ENCODE measurements around the gene NTSR1.

Gene NTSR1

GRCh38 chr20:62738025-62738881 is 29.6 kb downstream of the NTSR1 start:
- no peak for DNase-seq (ENCODE audit: low read depth in 1 of 2, low spot score in 1 of 2)

DNA sequence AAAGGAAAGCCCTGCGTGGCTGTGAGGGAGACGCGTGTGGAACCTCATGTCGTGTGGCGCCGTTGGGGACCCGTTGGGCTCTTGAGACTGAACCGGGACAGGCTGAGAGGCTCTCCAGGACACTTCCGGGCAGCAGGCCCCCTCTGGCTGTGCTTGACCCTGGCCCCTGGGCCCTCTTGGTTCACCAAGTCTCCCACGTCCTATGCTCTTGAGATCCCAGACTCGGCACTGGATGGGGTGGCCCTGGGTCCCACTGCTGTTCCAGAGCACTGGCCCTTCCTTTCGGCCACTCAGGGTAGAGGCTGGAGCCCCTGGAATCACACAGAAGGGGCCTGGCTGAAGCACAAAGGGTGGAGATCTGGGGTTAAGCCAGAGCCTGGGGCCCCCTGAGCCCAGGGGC is 30.4 kb downstream of the NTSR1 start:
- no peak for DNase-seq (ENCODE audit: low read depth in 1 of 2, low spot score in 1 of 2)

- DNase-seq (ENCODE audit: low read depth in 1 of 2, low spot score in 1 of 2), result peak; percentile 19 to 40
Observed at GRCh38 chr20:62739581-62740285, 31.1 kb downstream of the NTSR1 start.

- peak; percentile 56 to 75 for DNase-seq (ENCODE audit: low read depth in 1 of 2, low spot score in 1 of 2)
Observed at GRCh38 chr20:62740286-62741141, 31.9 kb downstream of the NTSR1 start.

DNA sequence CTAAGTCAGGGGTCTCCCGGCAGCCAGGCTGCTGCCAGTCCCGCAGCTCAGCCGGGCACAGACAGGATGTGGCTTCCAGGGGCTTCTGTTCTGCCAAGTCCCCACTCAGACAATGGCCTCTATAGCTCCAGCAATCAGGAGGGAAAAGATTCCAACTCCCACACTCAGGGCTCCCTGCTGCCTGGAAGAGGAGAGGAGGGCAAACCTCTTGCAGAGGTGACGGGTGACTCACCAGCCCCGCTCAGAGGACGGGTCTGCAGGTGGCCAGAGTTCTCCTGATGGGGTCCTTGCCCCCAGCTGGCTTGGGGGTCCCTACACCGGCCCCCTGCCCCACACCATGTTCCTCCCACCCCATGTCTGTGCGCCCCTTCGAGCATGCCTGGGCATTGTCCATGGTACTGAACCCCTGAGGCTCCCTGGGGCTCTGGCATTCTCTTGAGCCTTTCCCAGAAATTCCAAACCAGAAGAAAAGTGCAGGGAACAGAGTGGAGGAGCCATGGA is 32.6 kb downstream of the NTSR1 start:
- peak in 1 of 2 donors; percentile 3 for DNase-seq (ENCODE audit: low read depth in 1 of 2, low spot score in 1 of 2)

DNA sequence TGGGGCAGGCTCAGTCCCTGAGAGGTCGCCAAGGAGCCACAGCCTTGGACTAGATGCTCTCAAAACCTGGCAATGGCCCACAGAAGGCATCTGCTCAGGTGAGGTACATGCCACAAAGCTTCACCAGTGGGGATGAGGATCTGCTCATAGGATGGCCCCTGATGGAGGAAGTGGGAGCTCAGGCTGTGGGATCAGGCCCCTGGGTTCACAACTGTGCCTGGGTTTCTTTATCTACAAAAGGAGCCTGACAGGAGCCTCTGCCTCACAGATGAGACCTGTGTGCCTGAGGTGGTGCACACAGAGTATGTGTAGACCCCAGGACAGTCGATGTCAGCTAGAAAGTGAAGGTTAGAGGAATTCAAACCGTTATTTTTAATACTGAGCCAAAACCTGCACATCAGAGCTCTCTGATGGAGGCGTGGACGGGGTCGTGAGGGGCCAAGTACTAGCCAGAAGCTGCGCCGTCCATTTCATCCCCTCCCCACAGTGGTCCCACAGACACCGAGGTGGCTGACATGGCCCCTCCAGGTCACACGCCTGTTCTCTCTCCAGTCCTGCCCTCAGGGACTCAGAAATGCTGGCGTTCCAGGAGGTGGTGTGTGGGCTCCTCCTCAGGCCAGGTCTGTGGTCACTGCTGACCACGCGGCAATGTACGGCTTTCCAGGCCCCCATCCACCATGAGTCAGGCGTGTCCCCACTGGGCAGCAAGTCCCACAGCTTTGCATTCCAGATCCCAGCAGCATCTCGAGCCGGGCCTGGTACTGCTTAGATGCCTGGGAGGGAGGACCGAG is 33.3 kb downstream of the NTSR1 start:
- no peak for DNase-seq (ENCODE audit: low read depth in 1 of 2, low spot score in 1 of 2)

DNA sequence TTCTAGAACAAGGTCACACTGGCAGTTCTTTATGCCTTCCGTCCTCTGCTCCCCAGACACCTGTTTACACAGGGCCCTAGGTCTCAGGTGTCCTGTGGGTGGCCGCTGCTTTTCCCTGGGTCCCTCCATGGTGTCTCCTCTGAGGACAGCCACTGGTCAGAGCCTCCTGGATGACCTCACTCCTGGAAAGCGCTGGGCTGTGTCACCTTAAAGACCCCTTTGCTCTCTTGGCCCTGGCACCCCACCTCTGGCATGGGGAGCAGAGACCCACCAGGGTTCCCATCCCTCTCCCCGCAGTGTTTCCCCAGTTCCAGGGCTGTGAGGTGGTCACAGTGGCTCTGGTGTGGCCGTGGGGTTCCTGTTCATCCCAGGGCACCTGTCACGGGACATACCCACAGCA is 33.9 kb downstream of the NTSR1 start:
- DNase-seq (ENCODE audit: low read depth in 1 of 2, low spot score in 1 of 2), result no peak

DNA sequence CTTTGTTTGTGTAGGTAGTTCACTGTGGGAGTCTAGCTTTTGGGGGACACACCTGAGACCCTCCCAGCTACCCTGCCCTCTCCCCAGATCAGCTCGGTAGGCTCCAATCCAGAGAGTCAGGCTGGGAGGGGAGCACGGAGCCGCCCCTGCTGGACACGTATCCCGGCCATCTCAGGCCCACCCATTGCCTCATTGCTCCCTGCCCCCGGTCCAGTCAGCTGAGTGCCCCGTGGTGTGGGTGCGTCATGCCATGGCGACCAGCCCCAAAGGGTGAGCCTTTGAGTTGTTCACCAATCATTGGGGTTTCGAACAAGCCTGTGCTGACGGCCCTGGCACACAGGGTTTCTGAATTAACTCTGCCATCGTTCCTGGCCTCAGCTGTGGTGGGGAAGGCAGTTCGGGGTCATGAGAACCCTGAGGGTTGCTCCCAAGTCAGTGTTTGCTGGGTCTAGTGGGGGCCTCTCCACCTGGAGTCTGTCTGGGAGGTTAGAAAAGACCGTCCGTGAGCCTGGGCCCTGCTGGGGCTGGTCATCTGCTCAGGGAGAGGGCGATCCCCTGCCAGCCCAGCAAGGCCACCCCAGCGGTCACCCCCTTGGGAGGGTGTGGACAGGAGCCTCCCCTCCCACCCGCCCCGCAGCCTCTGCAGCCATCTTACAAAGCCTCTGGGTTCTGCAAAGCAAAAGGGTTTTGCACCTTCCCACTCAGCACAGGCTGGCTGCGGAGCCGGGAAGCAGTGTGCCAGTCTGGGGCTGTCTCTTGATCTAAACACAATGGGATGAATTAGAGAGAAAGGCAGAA is 34.5 kb downstream of the NTSR1 start:
- no peak for DNase-seq (ENCODE audit: low read depth in 1 of 2, low spot score in 1 of 2)

GRCh38 chr20:62743777-62744317 is 35.2 kb downstream of the NTSR1 start:
- no peak for DNase-seq (ENCODE audit: low read depth in 1 of 2, low spot score in 1 of 2)

DNA sequence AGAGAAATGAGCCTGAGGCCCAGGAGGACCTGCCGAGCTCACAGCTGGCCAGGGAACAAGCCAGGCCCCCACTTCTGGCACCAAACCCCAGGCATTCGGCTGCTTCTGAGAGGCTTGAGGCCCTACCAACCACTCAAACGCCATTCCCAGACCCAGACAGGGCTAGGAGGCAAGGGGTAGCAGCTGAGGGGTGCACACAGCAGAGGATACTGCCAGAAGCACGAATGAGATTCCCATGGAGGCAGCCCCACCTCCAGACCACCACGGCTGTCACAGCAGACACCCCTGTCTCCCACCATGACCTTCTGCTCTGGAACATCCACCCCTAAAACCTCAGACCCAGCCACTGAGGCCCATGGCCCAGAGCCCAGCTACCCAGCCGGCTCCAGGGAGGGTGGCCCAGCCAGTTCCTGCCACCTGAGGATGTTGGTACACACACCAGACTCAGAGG is 36.1 kb downstream of the NTSR1 start:
- DNase-seq (ENCODE audit: low read depth in 1 of 2, low spot score in 1 of 2), result no peak

GRCh38 chr20:62745279-62745951 is 36.8 kb downstream of the NTSR1 start:
- no peak for DNase-seq (ENCODE audit: low read depth in 1 of 2, low spot score in 1 of 2)

GRCh38 chr20:62745952-62746288 is 37.3 kb downstream of the NTSR1 start:
- no peak for DNase-seq (ENCODE audit: low read depth in 1 of 2, low spot score in 1 of 2)

DNA sequence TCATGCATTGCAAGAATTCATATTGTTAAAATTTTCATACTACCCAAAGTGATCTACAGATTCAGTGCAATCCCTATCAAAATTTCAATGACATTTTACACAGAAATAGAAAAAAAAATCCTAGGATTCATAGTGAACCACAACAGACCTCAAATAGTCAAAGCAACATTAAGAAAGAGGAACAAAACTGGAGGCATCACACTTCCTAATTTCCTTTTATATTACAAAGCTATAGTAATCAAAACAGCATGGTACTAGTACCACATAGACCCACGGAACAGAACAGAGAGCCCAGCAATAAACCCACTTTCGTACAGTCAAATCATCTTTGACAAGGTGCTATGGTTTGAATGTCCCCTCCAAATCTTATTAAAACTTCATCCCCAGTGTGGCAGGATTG is 39.7 kb downstream of the NTSR1 start:
- no peak for DNase-seq (ENCODE audit: low read depth in 1 of 2, low spot score in 1 of 2)

GRCh38 chr20:62749851-62750445 is 41.3 kb downstream of the NTSR1 start:
- DNase-seq (ENCODE audit: low read depth in 1 of 2, low spot score in 1 of 2), result no peak

DNA sequence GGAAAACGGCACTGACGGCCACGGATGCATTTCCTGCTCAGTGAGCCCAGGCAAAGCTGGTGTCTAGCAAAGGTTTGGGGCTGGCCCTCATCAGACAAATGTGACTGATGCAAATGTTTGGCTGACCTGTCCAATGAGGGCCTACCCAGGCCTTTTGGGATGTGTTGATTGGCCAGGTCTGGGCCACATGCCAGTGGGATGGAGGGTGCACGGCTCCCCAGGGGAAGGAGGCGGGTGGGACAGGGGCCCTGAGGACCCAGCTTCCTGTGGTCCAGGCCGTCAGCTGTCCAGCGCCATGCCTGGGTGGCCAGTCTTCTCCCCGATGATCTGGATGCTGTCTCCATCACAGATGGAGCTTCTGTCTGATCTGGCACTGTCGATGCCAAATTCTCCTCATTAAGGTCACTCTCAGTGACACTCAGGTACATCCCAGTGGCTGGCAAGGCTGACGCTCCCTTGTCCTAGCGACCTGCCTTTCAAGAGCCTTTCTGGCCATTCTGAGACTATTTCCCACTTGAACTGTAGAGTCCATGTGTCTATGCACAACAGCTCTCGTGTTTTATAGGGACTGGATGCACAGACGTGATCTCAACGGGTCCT is 43.0 kb downstream of the NTSR1 start:
- DNase-seq (ENCODE audit: low read depth in 1 of 2, low spot score in 1 of 2), result no peak

DNA sequence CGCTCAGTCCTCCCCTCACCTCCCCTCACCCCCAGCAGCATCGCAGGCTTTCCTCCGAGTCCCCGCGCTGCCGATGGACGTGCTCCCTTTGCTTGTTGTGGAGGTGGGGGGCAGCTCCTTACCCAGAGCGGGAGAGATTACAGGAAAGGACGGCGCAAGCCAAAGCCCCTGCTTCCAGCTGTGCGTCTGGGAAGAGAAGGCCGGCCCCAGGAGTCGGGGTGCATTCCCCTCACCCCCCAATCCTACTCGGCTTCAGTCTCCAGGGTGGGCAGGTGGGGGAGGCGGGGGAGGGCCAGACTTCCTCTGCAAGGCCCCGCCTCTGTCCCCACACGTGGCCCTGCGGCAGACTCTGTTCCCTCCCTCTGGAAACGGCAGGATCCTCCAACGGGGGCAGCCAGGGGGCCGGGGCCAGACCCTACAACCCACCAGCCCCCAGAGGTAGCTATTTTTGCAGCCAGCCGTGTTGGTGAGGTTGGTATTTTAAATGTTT is 43.6 kb downstream of the NTSR1 start:
- no peak for DNase-seq (ENCODE audit: low read depth in 1 of 2, low spot score in 1 of 2)

DNA sequence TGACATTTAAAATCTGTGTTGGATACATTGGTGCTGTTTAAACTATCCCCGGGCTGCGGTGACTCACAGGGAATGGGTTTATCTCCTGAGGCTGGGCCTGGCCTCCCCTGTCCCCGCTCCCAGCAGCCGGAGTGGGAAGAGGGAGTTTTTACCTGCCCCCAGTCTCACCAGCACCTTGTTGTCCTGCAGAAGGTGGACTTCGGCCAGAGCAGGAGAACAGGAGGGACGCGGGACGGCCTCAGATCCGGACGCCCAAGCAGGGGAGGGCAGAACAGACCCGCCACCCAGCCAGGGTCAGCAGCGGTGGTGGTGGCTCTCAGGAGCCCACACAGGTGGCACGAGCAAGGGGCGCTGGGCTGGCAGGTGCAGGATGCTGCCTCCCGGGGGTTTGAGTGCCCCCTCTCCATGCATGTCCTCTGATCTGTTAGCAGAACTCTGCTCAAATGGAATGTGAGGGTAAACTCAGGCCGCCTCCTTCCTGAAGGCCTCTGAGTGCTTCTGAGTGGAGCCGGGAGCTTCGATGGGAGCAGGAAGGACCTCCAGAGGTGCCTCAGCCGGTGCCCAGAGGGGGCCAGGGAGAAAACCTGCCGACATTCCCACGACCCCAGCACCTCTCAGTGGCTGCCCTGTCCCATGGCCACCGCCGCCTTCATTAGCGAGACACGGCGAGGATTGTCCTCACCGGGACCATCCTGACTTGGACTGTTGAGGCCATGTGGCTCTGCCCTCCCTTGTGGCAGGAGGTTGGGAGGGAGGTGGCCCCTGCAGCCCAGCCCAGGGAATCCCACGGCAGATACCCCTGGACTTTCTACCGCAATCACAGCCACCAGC is 44.2 kb downstream of the NTSR1 start:
- DNase-seq (ENCODE audit: low read depth in 1 of 2, low spot score in 1 of 2), result no peak

Data from activated T-helper 1 cell treated with anti-CD3 and anti-CD28 coated beads, Interleukin-2, amount 50 U/mL, for 16 hours (primary cell).